GM21825 (cell line): ENCODE measurements around the gene CSF1R.
"Not testable (repeated sequence)": the region's sequence is repeated elsewhere in the genome, so short reads cannot be mapped to it uniquely, and the experiment has no call there.

Experiments used
- ATAC-seq: cut with Tn5 transposase; IDR thresholded peaks from one replicate; pipeline ENCODE4 v1.9.1; 2021; ENCODE audit warnings: mild to moderate bottlenecking, moderate library complexity; ENCODE audit not compliant: unreplicated experiment

Gene CSF1R

GRCh38 chr5:150034662-150035061, 51.7 kb downstream of the CSF1R start:
- ATAC-seq = no peak

GRCh38 chr5:150033334-150033733, 53.0 kb downstream of the CSF1R start:
- ATAC-seq = no peak

GRCh38 chr5:150028047-150028446, 58.3 kb downstream of the CSF1R start:
- not testable (repeated sequence) for ATAC-seq

- no peak for ATAC-seq
Measured at GRCh38 chr5:150026682-150027172, 59.6 kb downstream of the CSF1R start.

- ATAC-seq = no peak
Measured at GRCh38 chr5:150024346-150024984, 61.9 kb downstream of the CSF1R start.

GRCh38 chr5:150023136-150023535, 63.2 kb downstream of the CSF1R start:
- no peak for ATAC-seq

GRCh38 chr5:150022681-150023080, 63.7 kb downstream of the CSF1R start:
- ATAC-seq = no peak

- ATAC-seq = no peak
Measured at GRCh38 chr5:150022158-150022531, 64.2 kb downstream of the CSF1R start.

- no peak for ATAC-seq
Measured at GRCh38 chr5:150021491-150022157, 64.7 kb downstream of the CSF1R start.

GRCh38 chr5:150020249-150020648, 66.1 kb downstream of the CSF1R start:
- no peak for ATAC-seq

GRCh38 chr5:150017226-150018005, 68.9 kb downstream of the CSF1R start:
- no peak for ATAC-seq

- no peak for ATAC-seq
Measured at GRCh38 chr5:150016537-150016936, 69.8 kb downstream of the CSF1R start.

- ATAC-seq = no peak
Measured at GRCh38 chr5:150015415-150015814, 70.9 kb downstream of the CSF1R start.

- ATAC-seq = no peak
Measured at GRCh38 chr5:150014456-150014855, 71.9 kb downstream of the CSF1R start.

- ATAC-seq = no peak
Measured at GRCh38 chr5:150013931-150014330, 72.4 kb downstream of the CSF1R start.

- no peak for ATAC-seq
Measured at GRCh38 chr5:150009671-150010387, 76.5 kb downstream of the CSF1R start.

- no peak for ATAC-seq
Measured at GRCh38 chr5:150007050-150007449, 79.3 kb downstream of the CSF1R start.

- no peak for ATAC-seq
Measured at GRCh38 chr5:150006318-150006717, 80.0 kb downstream of the CSF1R start.
